Fibroblast of the aortic adventitia (primary cell): ENCODE results near the gene SYT1. TPM values are rescaled to one million over a fixed set of nuclear protein-coding genes. Genes with fewer than 3 reads are reported as not detected.

Experiments used
- DNase-seq: peaks from one replicate; pipeline ENCODE4 v3.0.0-alpha.2; 2010; ENCODE audit warnings: low read depth
- H3K4me3 ChIP-seq: 2 replicates; pipeline ENCODE4 v1.5.1; 2011; ENCODE audit warnings: low read depth, mild to moderate bottlenecking, control low read depth, low read length, moderate library complexity
- total RNA-seq: library from RNA; depleted of rRNA; stranded (reverse); fragments of >200 nt; gene quantifications from 2 replicates; pipeline ENCODE4 v1.2.3, GENCODE V29; 2012; ENCODE audit warnings: low replicate concordance
- TF ChIP-seq, protein P1 (sequence below): IDR thresholded peaks from 2 replicates; pipeline ENCODE4 v1.5.1; 2011; ENCODE audit warnings: mild to moderate bottlenecking, low read length, control low read depth, inconsistent platforms; ENCODE audit not compliant: insufficient read depth

SYT1 gene
- total RNA-seq, 1 donor, result 43.3 TPM

GRCh38 chr12:79250186-79250585, 385.6 kb downstream of the SYT1 start:
- H3K4me3 ChIP-seq, result no peak overlapping the region
- no peak for DNase-seq

GRCh38 chr12:79250960-79251755, 386.6 kb downstream of the SYT1 start:
- peak; percentile 19 for DNase-seq
- no peak overlapping the region for H3K4me3 ChIP-seq
- TF ChIP-seq, protein P1, sequence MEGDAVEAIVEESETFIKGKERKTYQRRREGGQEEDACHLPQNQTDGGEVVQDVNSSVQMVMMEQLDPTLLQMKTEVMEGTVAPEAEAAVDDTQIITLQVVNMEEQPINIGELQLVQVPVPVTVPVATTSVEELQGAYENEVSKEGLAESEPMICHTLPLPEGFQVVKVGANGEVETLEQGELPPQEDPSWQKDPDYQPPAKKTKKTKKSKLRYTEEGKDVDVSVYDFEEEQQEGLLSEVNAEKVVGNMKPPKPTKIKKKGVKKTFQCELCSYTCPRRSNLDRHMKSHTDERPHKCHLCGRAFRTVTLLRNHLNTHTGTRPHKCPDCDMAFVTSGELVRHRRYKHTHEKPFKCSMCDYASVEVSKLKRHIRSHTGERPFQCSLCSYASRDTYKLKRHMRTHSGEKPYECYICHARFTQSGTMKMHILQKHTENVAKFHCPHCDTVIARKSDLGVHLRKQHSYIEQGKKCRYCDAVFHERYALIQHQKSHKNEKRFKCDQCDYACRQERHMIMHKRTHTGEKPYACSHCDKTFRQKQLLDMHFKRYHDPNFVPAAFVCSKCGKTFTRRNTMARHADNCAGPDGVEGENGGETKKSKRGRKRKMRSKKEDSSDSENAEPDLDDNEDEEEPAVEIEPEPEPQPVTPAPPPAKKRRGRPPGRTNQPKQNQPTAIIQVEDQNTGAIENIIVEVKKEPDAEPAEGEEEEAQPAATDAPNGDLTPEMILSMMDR, result no peak

More at GRCh38 chr12:79250186-79250585, 385.6 kb downstream of the SYT1 start:
- TF ChIP-seq, protein P1, result no peak

- DNase-seq, result peak; percentile 25
- TF ChIP-seq, protein P1, result no peak
- H3K4me3 ChIP-seq, result no peak overlapping the region
Observed at GRCh38 chr12:79252358-79253075, 387.9 kb downstream of the SYT1 start.

DNA sequence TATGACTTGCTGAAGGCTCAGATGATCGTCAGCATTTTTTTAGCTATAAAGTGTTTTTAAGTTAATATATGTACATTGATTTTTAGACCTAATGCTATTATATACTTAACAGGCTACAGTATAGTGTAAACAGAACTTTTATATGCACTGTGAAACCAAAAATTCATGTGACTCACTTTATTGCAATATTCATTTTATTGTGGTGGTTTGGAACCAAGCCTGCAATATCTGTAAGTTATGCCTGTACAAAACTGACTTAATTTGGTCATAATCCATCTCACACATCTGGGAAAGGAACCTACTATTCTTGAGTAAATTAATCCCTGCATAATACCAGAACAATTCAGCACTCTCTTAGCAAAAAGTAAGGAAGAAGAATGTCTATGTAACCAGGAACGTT, 390.7 kb downstream of the SYT1 start:
- DNase-seq, result peak; percentile 48
- no peak overlapping the region for H3K4me3 ChIP-seq
- TF ChIP-seq, protein P1, result no peak

DNA sequence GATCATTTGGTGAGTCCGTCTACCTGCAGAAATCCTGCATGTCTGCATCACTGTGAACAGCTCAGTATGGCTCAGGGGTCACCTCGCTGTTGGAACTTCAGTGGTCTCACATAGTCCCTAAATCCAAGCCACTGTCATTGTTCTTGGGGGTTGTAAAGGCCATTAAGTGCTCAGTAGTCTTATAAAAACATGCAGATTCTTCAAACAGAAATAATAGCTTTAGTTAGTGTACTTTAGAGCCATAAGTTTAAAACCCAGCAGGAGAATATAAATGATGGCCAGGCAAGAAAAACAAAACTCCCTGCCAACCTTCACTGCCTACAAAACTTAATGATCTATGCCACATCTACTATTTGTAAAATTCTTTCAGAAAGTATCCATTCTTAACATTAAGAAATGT, 396.3 kb downstream of the SYT1 start:
- TF ChIP-seq, protein P1, result no peak
- DNase-seq, result no peak
- no peak overlapping the region for H3K4me3 ChIP-seq

DNA sequence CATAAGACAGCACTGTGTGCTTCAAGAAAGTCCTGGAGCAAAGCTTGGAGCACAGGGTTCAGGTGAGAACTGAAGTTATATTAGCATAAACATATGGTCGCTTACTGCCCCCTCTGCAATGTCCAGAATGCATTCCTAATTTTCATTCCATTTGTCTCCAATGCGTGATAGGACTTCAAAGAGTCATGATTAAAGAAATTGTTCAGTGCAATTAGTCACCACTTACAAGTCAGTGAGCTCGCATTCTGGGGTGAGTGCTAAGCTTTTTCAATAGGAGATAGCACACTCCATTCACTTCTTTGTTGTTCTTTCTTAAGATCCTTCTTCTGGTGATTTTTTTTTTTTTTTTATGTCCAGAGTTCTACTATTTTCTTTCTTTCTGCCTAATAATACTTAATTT, 398.4 kb downstream of the SYT1 start:
- peak; percentile 16 for DNase-seq
- H3K4me3 ChIP-seq, result no peak overlapping the region
- TF ChIP-seq, protein P1, result no peak
